HepG2 (cell line): ENCODE measurements around the gene NEDD8. TPM values are rescaled to one million over a fixed set of nuclear protein-coding genes. Genes with fewer than 3 reads are reported as not detected.

Experiments used
- CBX2 ChIP-seq, 2 experiments: fragments of 200-600 bp in 1 of 2; sonication (generic); formaldehyde crosslinking in 1 of 2; IDR thresholded peaks; 2 replicates each; pipeline versions ENCODE4 v1.7.0 to v1.8.1; 2018 to 2022; ENCODE audit warnings: low read depth in 2 of 2, low read length in 1 of 2, mild to moderate bottlenecking in 1 of 2, missing genetic modification reagents in 1 of 2
- EZH2 ChIP-seq: conservative IDR thresholded peaks from 2 replicates; pipeline ENCODE4 v1.6.1; 2012; ENCODE audit warnings: mild to moderate bottlenecking, low read depth, low read length, moderate library complexity
- FOXC1 ChIP-seq: sonication (generic); formaldehyde crosslinking; IDR thresholded peaks from 2 replicates; pipeline ENCODE4 v1.8.0; 2022; ENCODE audit warnings: mild to moderate bottlenecking, missing genetic modification reagents, borderline replicate concordance
- HNF4G ChIP-seq, 2 experiments: sonication (generic) in 1 of 2; formaldehyde crosslinking in 1 of 2; IDR thresholded peaks; 2 replicates each; pipeline versions ENCODE4 v1.4.0 to v1.6.1; 2011 to 2020; ENCODE audit warnings: borderline replicate concordance in 2 of 2, low read depth in 2 of 2, mild to moderate bottlenecking in 2 of 2, low read length in 1 of 2, missing genetic modification reagents in 1 of 2, moderate library complexity in 1 of 2
- JARID2 ChIP-seq: sonication (generic); formaldehyde crosslinking; IDR thresholded peaks from 2 replicates; pipeline ENCODE4 v1.8.1; 2023; ENCODE audit warnings: missing genetic modification reagents, inconsistent platforms; ENCODE audit not compliant: insufficient replicate concordance
- MAZ ChIP-seq, 2 experiments: sonication (generic) in 1 of 2; formaldehyde crosslinking in 1 of 2; IDR thresholded peaks; 2 replicates each; pipeline versions ENCODE4 v1.5.0 to v1.6.1; 2012 to 2020; ENCODE audit warnings: low read depth in 2 of 2, mild to moderate bottlenecking in 2 of 2, borderline replicate concordance in 1 of 2, improper control_type of control experiment in 1 of 2, low read length in 1 of 2, missing genetic modification reagents in 1 of 2, moderate library complexity in 1 of 2
- MIER2 ChIP-seq: IDR thresholded peaks from 2 replicates; pipeline ENCODE4 v1.6.1; 2016; ENCODE audit warnings: missing biosample characterization, missing genetic modification reagents
- NFYB ChIP-seq: sonication (generic); formaldehyde crosslinking; IDR thresholded peaks from 2 replicates; pipeline ENCODE4 v1.4.0; 2020; ENCODE audit warnings: missing genetic modification reagents
- NR2F6 ChIP-seq, 2 experiments: IDR thresholded peaks; 2 replicates each; pipeline ENCODE4 v1.6.1; 2016; ENCODE audit warnings: antibody characterized with exemption in 1 of 2, mild to moderate bottlenecking in 1 of 2
- PHB2 ChIP-seq: fragments of 450-650 bp; IDR thresholded peaks from 2 replicates; pipeline ENCODE4 v1.6.1; 2018; ENCODE audit not compliant: partially characterized antibody
- PITX1 ChIP-seq: sonication (generic); formaldehyde crosslinking; IDR thresholded peaks from 2 replicates; pipeline ENCODE4 v1.5.1; 2020; ENCODE audit warnings: mild to moderate bottlenecking, missing genetic modification reagents
- PRPF4 ChIP-seq: fragments of 200-400 bp; formaldehyde crosslinking; IDR thresholded peaks from 2 replicates; pipeline ENCODE4 v1.6.1; 2016; ENCODE audit warnings: low read length, low read depth; ENCODE audit not compliant: poor library complexity, severe bottlenecking
- RAD51 ChIP-seq: fragments of 450-650 bp; IDR thresholded peaks from 2 replicates; pipeline ENCODE4 v1.6.1; 2016; ENCODE audit warnings: borderline replicate concordance
- ZMYM2 ChIP-seq: sonication (generic); formaldehyde crosslinking; IDR thresholded peaks from 2 replicates; pipeline ENCODE4 v1.8.0; 2022; ENCODE audit warnings: mild to moderate bottlenecking, missing genetic modification reagents
- ZNF10 ChIP-seq: sonication (generic); formaldehyde crosslinking; IDR thresholded peaks from 2 replicates; pipeline ENCODE4 v1.4.0; 2020; ENCODE audit warnings: mild to moderate bottlenecking, low read depth, missing genetic modification reagents, borderline replicate concordance
- ZNF543 ChIP-seq: sonication (generic); formaldehyde crosslinking; IDR thresholded peaks from 2 replicates; pipeline ENCODE4 v1.4.0; 2020; ENCODE audit warnings: mild to moderate bottlenecking, missing genetic modification reagents
- polyA plus RNA-seq, 8 experiments: library from polyadenylated mRNA; depleted of rRNA in 3 of 8; stranded (reverse) in 7 of 8; unstranded in 1 of 8; fragments of >200 nt; fragmentation: Illumina TruSeq in 4 of 8; extraction: Trizol in 4 of 8; gene quantifications; 2 replicates each; pipeline versions ENCODE4 v1.2.1 to v1.2.3, GENCODE V29; 2011 to 2016; ENCODE audit warnings: low read depth in 4 of 8, missing spikeins in 1 of 8, mixed read lengths in 1 of 8; ENCODE audit not compliant: insufficient read depth in 1 of 8
- total RNA-seq, 5 experiments: library from RNA; depleted of rRNA; stranded (reverse); fragments of >200 nt; fragmentation: Illumina TruSeq; extraction: Trizol; gene quantifications; 2 replicates each; pipeline ENCODE4 v1.2.3, GENCODE V29; 2016; ENCODE audit warnings: low read depth in 1 of 5
- TF ChIP-seq, protein P1 (sequence below): sonication (generic); formaldehyde crosslinking; IDR thresholded peaks from 2 replicates; pipeline ENCODE4 v1.4.0; 2020; ENCODE audit warnings: missing genetic modification reagents, mild to moderate bottlenecking, borderline replicate concordance
- TF ChIP-seq, protein P2 (sequence below): sonication (generic); formaldehyde crosslinking; conservative IDR thresholded peaks from 2 replicates; pipeline ENCODE4 v1.8.1; 2023; ENCODE audit warnings: missing genetic modification reagents
- TF ChIP-seq, protein P3 (sequence below): sonication (generic); formaldehyde crosslinking; IDR thresholded peaks from 2 replicates; pipeline ENCODE4 v1.5.1; 2020; ENCODE audit warnings: mild to moderate bottlenecking, missing genetic modification reagents, moderate library complexity
- TF ChIP-seq, protein P4 (sequence below): sonication (generic); formaldehyde crosslinking; IDR thresholded peaks from 2 replicates; pipeline ENCODE4 v1.4.0; 2020; ENCODE audit warnings: missing genetic modification reagents

The NEDD8 gene
- total and polyA plus RNA-seq, 2 of the 13 experiments (the other 11 are each of a cell fraction or from before 2014, with no cell fraction given) = 535 to 713 TPM

DNA sequence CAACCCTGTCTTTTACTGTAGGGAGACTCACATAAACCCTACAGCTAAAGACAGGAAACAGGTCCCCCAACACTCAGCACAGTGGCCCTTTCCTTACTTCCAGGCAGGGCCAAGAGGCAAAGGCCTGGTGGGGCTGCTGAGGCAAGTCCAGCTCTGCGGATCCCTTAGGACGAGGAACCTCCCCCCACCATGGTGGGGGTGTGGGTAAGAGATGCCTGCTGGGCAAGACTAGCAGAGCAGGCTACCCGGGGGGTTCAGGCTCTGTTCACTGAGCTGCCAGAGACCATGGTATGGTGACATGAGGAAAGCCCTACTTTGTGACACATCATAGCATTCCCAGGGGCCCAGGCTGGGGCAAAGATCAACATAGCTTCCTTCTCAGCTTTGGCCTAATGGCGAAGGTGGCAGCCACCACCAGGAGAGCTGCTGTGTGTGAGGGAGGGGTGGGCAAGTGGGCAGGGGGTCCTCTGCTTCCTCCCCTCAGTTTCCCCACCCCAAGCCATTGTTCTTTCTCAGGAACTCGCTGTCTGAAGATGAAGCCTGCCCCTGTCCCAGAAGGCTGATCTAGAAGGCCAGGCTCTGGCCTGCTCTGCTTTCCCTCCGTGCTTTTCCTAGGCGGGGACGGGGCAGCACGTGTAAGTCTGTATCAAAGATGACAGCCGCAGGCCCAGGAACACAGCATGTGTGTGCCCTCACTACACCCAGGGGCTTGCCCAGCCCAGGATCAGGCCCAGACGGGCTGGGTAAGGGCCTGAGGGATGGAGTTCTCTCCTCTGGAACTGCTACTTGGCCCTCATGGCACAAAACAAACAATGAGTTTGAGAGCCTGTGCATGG lies 20.3 kb upstream of the NEDD8 start (continued):
- TF ChIP-seq CBX2 (IDR thresholded peaks at IDR 0.05; ENCODE audit: low read depth, low read length) (no peak), CBX2 (CRISPR knock-in tag; IDR thresholded peaks at IDR 0.05; ENCODE audit: low read depth) (no peak), PITX1 (CRISPR knock-in tag) (peak; percentile 33; the same call in 1 of the 2 replicates), NFYB (CRISPR knock-in tag) (no peak), JARID2 (no peak), HNF4G (IDR thresholded peaks at IDR 0.05; ENCODE audit: borderline replicate concordance, low read depth, low read length) (peak; percentile 75; the same call in 1 of the 2 replicates), HNF4G (CRISPR knock-in tag; IDR thresholded peaks at IDR 0.05; ENCODE audit: borderline replicate concordance, low read depth) (peak; percentile 90), MAZ (IDR thresholded peaks at IDR 0.05; ENCODE audit: borderline replicate concordance, low read depth, low read length) (peak; percentile 73), MAZ (CRISPR knock-in tag; IDR thresholded peaks at IDR 0.05; ENCODE audit: low read depth) (no peak), PRPF4 (no peak), ZNF10 (CRISPR knock-in tag) (no peak), ZMYM2 (CRISPR knock-in tag) (no peak), NR2F6 (IDR thresholded peaks at IDR 0.05) (no peak), NR2F6 (CRISPR knock-in tag; IDR thresholded peaks at IDR 0.05) (peak; percentile 44; the same call in 1 of the 2 replicates), MIER2 (CRISPR knock-in tag) (0 out of 2 replicates have a peak, but pooled peaks have one; percentile 37), EZH2 (no peak), RAD51 (no peak), PHB2 (no peak), FOXC1 (no peak), ZNF543 (no peak)
- TF ChIP-seq, protein P1, sequence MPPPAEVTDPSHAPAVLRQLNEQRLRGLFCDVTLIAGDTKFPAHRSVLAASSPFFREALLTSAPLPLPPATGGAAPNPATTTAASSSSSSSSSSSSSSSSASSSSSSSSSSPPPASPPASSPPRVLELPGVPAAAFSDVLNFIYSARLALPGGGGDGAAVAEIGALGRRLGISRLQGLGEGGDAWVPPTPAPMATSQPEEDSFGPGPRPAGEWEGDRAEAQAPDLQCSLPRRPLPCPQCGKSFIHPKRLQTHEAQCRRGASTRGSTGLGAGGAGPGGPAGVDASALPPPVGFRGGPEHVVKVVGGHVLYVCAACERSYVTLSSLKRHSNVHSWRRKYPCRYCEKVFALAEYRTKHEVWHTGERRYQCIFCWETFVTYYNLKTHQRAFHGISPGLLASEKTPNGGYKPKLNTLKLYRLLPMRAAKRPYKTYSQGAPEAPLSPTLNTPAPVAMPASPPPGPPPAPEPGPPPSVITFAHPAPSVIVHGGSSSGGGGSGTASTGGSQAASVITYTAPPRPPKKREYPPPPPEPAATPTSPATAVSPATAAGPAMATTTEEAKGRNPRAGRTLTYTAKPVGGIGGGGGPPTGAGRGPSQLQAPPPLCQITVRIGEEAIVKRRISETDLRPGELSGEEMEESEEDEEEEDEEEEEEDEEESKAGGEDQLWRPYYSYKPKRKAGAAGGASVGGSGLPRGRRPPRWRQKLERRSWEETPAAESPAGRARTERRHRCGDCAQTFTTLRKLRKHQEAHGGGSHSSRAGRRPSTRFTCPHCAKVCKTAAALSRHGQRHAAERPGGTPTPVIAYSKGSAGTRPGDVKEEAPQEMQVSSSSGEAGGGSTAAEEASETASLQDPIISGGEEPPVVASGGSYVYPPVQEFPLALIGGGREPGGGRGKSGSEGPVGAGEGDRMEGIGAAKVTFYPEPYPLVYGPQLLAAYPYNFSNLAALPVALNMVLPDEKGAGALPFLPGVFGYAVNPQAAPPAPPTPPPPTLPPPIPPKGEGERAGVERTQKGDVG = peak; percentile 96
- TF ChIP-seq, protein P2, sequence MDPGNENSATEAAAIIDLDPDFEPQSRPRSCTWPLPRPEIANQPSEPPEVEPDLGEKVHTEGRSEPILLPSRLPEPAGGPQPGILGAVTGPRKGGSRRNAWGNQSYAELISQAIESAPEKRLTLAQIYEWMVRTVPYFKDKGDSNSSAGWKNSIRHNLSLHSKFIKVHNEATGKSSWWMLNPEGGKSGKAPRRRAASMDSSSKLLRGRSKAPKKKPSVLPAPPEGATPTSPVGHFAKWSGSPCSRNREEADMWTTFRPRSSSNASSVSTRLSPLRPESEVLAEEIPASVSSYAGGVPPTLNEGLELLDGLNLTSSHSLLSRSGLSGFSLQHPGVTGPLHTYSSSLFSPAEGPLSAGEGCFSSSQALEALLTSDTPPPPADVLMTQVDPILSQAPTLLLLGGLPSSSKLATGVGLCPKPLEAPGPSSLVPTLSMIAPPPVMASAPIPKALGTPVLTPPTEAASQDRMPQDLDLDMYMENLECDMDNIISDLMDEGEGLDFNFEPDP (CRISPR knock-in tag) = no peak
- TF ChIP-seq, protein P3, sequence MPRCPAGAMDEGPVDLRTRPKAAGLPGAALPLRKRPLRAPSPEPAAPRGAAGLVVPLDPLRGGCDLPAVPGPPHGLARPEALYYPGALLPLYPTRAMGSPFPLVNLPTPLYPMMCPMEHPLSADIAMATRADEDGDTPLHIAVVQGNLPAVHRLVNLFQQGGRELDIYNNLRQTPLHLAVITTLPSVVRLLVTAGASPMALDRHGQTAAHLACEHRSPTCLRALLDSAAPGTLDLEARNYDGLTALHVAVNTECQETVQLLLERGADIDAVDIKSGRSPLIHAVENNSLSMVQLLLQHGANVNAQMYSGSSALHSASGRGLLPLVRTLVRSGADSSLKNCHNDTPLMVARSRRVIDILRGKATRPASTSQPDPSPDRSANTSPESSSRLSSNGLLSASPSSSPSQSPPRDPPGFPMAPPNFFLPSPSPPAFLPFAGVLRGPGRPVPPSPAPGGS = no peak
- TF ChIP-seq, protein P4, sequence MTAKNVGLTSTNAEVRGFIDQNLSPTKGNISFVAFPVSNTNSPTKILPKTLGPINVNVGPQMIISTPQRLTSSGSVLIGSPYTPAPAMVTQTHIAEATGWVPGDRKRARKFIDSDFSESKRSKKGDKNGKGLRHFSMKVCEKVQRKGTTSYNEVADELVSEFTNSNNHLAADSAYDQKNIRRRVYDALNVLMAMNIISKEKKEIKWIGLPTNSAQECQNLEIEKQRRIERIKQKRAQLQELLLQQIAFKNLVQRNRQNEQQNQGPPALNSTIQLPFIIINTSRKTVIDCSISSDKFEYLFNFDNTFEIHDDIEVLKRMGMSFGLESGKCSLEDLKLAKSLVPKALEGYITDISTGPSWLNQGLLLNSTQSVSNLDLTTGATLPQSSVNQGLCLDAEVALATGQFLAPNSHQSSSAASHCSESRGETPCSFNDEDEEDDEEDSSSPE (CRISPR knock-in tag) = no peak
